ENCODE results near the gene SPATS2.

SPATS2 gene

DNA sequence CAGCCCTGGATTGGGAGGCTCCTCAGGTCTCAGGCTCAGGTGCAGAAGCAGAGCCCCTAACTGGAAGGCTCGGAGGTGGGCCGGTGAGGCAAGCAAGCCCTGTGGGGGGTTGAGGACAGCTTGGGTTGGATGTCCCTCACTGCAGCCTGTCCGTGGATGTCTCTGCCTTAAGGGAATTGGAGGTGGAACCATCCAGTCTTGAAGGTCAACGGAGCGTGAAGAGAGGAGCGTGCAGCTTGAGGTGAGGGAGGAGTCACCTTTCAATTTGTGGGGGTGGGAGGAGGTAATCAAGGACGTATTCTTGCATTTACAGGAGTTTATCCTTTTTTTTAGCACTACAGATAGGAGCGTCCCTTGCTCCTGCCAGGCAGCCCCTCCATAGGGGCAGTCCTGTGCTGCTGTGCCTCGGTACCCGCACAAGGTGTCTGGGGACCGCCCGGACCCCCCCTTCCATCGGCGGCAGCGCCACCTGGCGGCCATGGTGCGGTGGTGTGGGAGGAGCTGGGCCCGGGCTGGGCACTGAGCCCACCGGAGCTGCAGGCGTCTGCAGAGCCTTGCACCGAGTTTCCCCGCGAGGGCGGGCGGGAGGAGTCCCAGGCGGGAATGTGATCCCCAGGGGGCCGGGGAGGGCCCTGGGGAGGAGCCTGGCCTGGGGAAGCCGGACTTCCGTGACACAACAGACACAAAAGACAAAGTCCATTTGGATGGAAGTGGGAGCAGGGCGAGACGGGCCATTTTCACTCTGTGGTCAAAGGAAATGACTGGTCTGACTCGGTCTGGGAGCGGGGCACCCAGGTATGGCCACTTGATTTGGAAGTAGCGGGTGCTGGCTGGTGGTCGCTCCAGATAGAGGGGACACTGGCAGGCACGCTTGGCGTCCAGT lies 19.7 kb upstream of the SPATS2 start (continued):
- TF ChIP-seq, protein P1, sequence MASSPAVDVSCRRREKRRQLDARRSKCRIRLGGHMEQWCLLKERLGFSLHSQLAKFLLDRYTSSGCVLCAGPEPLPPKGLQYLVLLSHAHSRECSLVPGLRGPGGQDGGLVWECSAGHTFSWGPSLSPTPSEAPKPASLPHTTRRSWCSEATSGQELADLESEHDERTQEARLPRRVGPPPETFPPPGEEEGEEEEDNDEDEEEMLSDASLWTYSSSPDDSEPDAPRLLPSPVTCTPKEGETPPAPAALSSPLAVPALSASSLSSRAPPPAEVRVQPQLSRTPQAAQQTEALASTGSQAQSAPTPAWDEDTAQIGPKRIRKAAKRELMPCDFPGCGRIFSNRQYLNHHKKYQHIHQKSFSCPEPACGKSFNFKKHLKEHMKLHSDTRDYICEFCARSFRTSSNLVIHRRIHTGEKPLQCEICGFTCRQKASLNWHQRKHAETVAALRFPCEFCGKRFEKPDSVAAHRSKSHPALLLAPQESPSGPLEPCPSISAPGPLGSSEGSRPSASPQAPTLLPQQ (tag by site-specific recombination; IDR thresholded peaks at IDR 0.05) = peak; percentile 92
- TF ChIP-seq IKZF3 (tag by site-specific recombination; IDR thresholded peaks at IDR 0.05) = peak; percentile 91
- TF ChIP-seq ZNF394 (tag by site-specific recombination; IDR thresholded peaks at IDR 0.05; ENCODE audit: borderline replicate concordance) = peak; percentile 81; the same call in 1 of the 2 replicates
- TF ChIP-seq ZNF677 (tag by site-specific recombination; IDR thresholded peaks at IDR 0.05) = no peak; the same call in 1 of the 2 replicates
- TF ChIP-seq, protein P2, sequence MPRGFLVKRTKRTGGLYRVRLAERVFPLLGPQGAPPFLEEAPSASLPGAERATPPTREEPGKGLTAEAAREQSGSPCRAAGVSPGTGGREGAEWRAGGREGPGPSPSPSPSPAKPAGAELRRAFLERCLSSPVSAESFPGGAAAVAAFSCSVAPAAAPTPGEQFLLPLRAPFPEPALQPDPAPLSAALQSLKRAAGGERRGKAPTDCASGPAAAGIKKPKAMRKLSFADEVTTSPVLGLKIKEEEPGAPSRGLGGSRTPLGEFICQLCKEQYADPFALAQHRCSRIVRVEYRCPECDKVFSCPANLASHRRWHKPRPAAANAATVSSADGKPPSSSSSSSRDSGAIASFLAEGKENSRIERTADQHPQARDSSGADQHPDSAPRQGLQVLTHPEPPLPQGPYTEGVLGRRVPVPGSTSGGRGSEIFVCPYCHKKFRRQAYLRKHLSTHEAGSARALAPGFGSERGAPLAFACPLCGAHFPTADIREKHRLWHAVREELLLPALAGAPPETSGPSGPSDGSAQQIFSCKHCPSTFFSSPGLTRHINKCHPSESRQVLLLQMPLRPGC (tag by site-specific recombination; IDR thresholded peaks at IDR 0.05) = no peak
- TF ChIP-seq, protein P3, sequence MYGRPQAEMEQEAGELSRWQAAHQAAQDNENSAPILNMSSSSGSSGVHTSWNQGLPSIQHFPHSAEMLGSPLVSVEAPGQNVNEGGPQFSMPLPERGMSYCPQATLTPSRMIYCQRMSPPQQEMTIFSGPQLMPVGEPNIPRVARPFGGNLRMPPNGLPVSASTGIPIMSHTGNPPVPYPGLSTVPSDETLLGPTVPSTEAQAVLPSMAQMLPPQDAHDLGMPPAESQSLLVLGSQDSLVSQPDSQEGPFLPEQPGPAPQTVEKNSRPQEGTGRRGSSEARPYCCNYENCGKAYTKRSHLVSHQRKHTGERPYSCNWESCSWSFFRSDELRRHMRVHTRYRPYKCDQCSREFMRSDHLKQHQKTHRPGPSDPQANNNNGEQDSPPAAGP (tag by site-specific recombination; IDR thresholded peaks at IDR 0.05) = peak; percentile 67
- peak; percentile 62; the same call in 1 of the 2 replicates for TF ChIP-seq ZNF610 (tag by site-specific recombination; IDR thresholded peaks at IDR 0.05; ENCODE audit: borderline replicate concordance)
- TF ChIP-seq ZBTB20 (tag by site-specific recombination; IDR thresholded peaks at IDR 0.05) = peak; percentile 34
- TF ChIP-seq ZNF571 (tag by site-specific recombination; IDR thresholded peaks at IDR 0.05) = no peak
- no peak for TF ChIP-seq ZNF350 (tag by site-specific recombination; IDR thresholded peaks at IDR 0.05)
- peak; percentile 79; the same call in 1 of the 2 replicates for TF ChIP-seq ZNF221 (tag by site-specific recombination; IDR thresholded peaks at IDR 0.05; ENCODE audit: borderline replicate concordance)
- no peak for TF ChIP-seq ZNF596 (tag by site-specific recombination; IDR thresholded peaks at IDR 0.05)
- TF ChIP-seq ZNF747 (tag by site-specific recombination; IDR thresholded peaks at IDR 0.05) = no peak
- TF ChIP-seq, protein P4, sequence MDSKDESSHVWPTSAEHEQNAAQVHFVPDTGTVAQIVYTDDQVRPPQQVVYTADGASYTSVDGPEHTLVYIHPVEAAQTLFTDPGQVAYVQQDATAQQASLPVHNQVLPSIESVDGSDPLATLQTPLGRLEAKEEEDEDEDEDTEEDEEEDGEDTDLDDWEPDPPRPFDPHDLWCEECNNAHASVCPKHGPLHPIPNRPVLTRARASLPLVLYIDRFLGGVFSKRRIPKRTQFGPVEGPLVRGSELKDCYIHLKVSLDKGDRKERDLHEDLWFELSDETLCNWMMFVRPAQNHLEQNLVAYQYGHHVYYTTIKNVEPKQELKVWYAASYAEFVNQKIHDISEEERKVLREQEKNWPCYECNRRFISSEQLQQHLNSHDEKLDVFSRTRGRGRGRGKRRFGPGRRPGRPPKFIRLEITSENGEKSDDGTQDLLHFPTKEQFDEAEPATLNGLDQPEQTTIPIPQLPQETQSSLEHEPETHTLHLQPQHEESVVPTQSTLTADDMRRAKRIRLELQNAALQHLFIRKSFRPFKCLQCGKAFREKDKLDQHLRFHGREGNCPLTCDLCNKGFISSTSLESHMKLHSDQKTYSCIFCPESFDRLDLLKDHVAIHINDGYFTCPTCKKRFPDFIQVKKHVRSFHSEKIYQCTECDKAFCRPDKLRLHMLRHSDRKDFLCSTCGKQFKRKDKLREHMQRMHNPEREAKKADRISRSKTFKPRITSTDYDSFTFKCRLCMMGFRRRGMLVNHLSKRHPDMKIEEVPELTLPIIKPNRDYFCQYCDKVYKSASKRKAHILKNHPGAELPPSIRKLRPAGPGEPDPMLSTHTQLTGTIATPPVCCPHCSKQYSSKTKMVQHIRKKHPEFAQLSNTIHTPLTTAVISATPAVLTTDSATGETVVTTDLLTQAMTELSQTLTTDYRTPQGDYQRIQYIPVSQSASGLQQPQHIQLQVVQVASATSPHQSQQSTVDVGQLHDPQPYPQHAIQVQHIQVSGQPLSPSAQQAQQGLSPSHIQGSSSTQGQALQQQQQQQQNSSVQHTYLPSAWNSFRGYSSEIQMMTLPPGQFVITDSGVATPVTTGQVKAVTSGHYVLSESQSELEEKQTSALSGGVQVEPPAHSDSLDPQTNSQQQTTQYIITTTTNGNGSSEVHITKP (tag by site-specific recombination; IDR thresholded peaks at IDR 0.05) = peak; percentile 94
- peak; percentile 80 for TF ChIP-seq ZBTB17 (tag by site-specific recombination; IDR thresholded peaks at IDR 0.05)
- peak; percentile 75 for TF ChIP-seq EGR2 (tag by site-specific recombination; IDR thresholded peaks at IDR 0.05; ENCODE audit: low read depth)
- TF ChIP-seq, protein P5, sequence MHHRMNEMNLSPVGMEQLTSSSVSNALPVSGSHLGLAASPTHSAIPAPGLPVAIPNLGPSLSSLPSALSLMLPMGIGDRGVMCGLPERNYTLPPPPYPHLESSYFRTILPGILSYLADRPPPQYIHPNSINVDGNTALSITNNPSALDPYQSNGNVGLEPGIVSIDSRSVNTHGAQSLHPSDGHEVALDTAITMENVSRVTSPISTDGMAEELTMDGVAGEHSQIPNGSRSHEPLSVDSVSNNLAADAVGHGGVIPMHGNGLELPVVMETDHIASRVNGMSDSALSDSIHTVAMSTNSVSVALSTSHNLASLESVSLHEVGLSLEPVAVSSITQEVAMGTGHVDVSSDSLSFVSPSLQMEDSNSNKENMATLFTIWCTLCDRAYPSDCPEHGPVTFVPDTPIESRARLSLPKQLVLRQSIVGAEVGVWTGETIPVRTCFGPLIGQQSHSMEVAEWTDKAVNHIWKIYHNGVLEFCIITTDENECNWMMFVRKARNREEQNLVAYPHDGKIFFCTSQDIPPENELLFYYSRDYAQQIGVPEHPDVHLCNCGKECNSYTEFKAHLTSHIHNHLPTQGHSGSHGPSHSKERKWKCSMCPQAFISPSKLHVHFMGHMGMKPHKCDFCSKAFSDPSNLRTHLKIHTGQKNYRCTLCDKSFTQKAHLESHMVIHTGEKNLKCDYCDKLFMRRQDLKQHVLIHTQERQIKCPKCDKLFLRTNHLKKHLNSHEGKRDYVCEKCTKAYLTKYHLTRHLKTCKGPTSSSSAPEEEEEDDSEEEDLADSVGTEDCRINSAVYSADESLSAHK (tag by site-specific recombination; IDR thresholded peaks at IDR 0.05) = 0 out of 2 replicates have a peak, but pooled peaks have one; percentile 25
- no peak for TF ChIP-seq FEZF1 (tag by site-specific recombination; IDR thresholded peaks at IDR 0.05)
- TF ChIP-seq, protein P6, sequence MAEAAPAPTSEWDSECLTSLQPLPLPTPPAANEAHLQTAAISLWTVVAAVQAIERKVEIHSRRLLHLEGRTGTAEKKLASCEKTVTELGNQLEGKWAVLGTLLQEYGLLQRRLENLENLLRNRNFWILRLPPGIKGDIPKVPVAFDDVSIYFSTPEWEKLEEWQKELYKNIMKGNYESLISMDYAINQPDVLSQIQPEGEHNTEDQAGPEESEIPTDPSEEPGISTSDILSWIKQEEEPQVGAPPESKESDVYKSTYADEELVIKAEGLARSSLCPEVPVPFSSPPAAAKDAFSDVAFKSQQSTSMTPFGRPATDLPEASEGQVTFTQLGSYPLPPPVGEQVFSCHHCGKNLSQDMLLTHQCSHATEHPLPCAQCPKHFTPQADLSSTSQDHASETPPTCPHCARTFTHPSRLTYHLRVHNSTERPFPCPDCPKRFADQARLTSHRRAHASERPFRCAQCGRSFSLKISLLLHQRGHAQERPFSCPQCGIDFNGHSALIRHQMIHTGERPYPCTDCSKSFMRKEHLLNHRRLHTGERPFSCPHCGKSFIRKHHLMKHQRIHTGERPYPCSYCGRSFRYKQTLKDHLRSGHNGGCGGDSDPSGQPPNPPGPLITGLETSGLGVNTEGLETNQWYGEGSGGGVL (tag by site-specific recombination; IDR thresholded peaks at IDR 0.05) = peak; percentile 67
- TF ChIP-seq ZNF23 (tag by site-specific recombination; IDR thresholded peaks at IDR 0.05; ENCODE audit: borderline replicate concordance) = no peak
